Prostate gland (tissue), 2 donors: ENCODE results near the gene CEP128.

Experiments
- POLR2A ChIP-seq: fragments of 450-650 bp; IDR thresholded peaks from one replicate; pipeline ENCODE4 v1.6.1; 2016; ENCODE audit warnings: antibody characterized with exemption, mild to moderate bottlenecking
- TF ChIP-seq, protein P1 (sequence below), 4 experiments: fragments of 200-600 bp in 2 of 4; fragments of 450-650 bp in 2 of 4; sonication (generic) in 2 of 4; IDR thresholded peaks; 1 replicate in 3 of 4; 2 replicates in 1 of 4; pipeline ENCODE4 v1.5.1; 2016 to 2019; ENCODE audit warnings: antibody characterized with exemption in 4 of 4, mild to moderate bottlenecking in 2 of 4, moderate library complexity in 2 of 4

DNA sequence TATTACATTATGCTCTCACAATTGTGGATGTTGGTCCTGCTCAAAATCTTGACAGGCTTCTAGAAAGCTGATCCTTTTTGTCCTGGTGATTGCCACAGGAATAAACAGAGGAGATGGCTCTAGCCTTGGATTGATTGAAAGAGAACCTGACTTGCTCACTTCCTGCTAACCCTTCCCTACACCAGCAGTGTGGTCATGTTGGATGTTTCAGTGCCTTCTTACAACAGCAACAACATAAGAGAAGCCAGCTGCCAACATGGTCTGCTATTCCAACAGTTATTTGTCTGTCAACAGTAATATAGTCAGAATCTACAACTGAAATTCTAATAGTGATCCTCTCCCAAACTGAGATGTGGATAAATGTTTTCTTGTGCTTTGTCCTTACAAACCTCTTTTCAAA is 418.6 kb downstream of the CEP128 start:
- TF ChIP-seq, protein P1, sequence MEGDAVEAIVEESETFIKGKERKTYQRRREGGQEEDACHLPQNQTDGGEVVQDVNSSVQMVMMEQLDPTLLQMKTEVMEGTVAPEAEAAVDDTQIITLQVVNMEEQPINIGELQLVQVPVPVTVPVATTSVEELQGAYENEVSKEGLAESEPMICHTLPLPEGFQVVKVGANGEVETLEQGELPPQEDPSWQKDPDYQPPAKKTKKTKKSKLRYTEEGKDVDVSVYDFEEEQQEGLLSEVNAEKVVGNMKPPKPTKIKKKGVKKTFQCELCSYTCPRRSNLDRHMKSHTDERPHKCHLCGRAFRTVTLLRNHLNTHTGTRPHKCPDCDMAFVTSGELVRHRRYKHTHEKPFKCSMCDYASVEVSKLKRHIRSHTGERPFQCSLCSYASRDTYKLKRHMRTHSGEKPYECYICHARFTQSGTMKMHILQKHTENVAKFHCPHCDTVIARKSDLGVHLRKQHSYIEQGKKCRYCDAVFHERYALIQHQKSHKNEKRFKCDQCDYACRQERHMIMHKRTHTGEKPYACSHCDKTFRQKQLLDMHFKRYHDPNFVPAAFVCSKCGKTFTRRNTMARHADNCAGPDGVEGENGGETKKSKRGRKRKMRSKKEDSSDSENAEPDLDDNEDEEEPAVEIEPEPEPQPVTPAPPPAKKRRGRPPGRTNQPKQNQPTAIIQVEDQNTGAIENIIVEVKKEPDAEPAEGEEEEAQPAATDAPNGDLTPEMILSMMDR (IDR thresholded peaks at IDR 0.05) = no peak
- no peak for TF ChIP-seq POLR2A
